HG03442 (cell line): ENCODE measurements around the gene NODAL.

Experiments used
- ATAC-seq: cut with Tn5 transposase; IDR thresholded peaks from one replicate; pipeline ENCODE4 v1.9.1; 2021; ENCODE audit warnings: mild to moderate bottlenecking, moderate library complexity; ENCODE audit not compliant: unreplicated experiment

The NODAL gene

GRCh38 chr10:70435241-70436085 is 6.0 kb downstream of the NODAL start:
- ATAC-seq, result no peak

- ATAC-seq, result no peak
Observed at GRCh38 chr10:70433581-70434280, 7.8 kb downstream of the NODAL start.

- no peak for ATAC-seq
Observed at GRCh38 chr10:70432561-70433263, 8.8 kb downstream of the NODAL start.

GRCh38 chr10:70432101-70432500 is 9.4 kb downstream of the NODAL start:
- no peak for ATAC-seq

- no peak for ATAC-seq
Observed at GRCh38 chr10:70430493-70431445, 10.7 kb downstream of the NODAL start.

GRCh38 chr10:70426823-70427222 is 14.7 kb downstream of the NODAL start:
- no peak for ATAC-seq

- ATAC-seq, result no peak
Observed at GRCh38 chr10:70425096-70425495, 16.4 kb downstream of the NODAL start.

GRCh38 chr10:70424320-70424719 is 17.2 kb downstream of the NODAL start:
- no peak for ATAC-seq

- ATAC-seq, result no peak
Observed at GRCh38 chr10:70418713-70419112, 22.8 kb downstream of the NODAL start.

- no peak for ATAC-seq
Observed at GRCh38 chr10:70418229-70418628, 23.3 kb downstream of the NODAL start.

GRCh38 chr10:70417568-70417967 is 23.9 kb downstream of the NODAL start:
- ATAC-seq, result no peak

GRCh38 chr10:70412356-70412755 is 29.1 kb downstream of the NODAL start:
- ATAC-seq, result no peak

GRCh38 chr10:70410608-70411007 is 30.9 kb downstream of the NODAL start:
- no peak for ATAC-seq

- ATAC-seq, result no peak
Observed at GRCh38 chr10:70409772-70410171, 31.7 kb downstream of the NODAL start.

GRCh38 chr10:70405037-70405824 is 36.2 kb downstream of the NODAL start:
- no peak for ATAC-seq

- ATAC-seq, result no peak
Observed at GRCh38 chr10:70404787-70405036, 36.8 kb downstream of the NODAL start.

GRCh38 chr10:70404036-70404786 is 37.3 kb downstream of the NODAL start, which contains the start of gene EIF4EBP2:
EIF4EBP2 (plus strand) TSS chr10:70404145; CDS start chr10:70404402, 257 bp downstream.
- peak; percentile 83 for ATAC-seq

GRCh38 chr10:70403483-70404035 is 37.9 kb downstream of the NODAL start:
- no peak for ATAC-seq

GRCh38 chr10:70399177-70399576 is 42.3 kb downstream of the NODAL start:
- no peak for ATAC-seq
